Ishikawa (cell line): ENCODE results near the gene GRIP2.

Experiments
- CEBPB ChIP-seq: IDR thresholded peaks from 2 replicates; pipeline ENCODE4 v1.6.1; 2012
- CREB1 ChIP-seq: IDR thresholded peaks from 2 replicates; pipeline ENCODE4 v1.6.1; 2012; ENCODE audit warnings: low read depth
- EGR1 ChIP-seq: IDR thresholded peaks from 2 replicates; pipeline ENCODE4 v1.6.1; 2012
- EP300 ChIP-seq: IDR thresholded peaks from 2 replicates; pipeline ENCODE4 v1.6.1; 2012; ENCODE audit warnings: borderline replicate concordance
- FOXM1 ChIP-seq: IDR thresholded peaks from 2 replicates; pipeline ENCODE4 v1.6.1; 2012; ENCODE audit warnings: low read depth, borderline replicate concordance
- NFIC ChIP-seq: IDR thresholded peaks from 2 replicates; pipeline ENCODE4 v1.6.1; 2012
- RAD21 ChIP-seq: IDR thresholded peaks from 2 replicates; pipeline ENCODE4 v1.6.1; 2012; ENCODE audit warnings: low read depth
- TAF1 ChIP-seq: IDR thresholded peaks from 2 replicates; pipeline ENCODE4 v1.6.1; 2012; ENCODE audit warnings: low read depth, mild to moderate bottlenecking
- TCF12 ChIP-seq: IDR thresholded peaks from 2 replicates; pipeline ENCODE4 v1.6.1; 2012; ENCODE audit warnings: low read depth
- TEAD4 ChIP-seq: IDR thresholded peaks from 2 replicates; pipeline ENCODE4 v1.6.1; 2012
- YY1 ChIP-seq: IDR thresholded peaks from 2 replicates; pipeline ENCODE4 v1.6.1; 2012; ENCODE audit warnings: low read depth
- ZBTB7A ChIP-seq: IDR thresholded peaks from 2 replicates; pipeline ENCODE4 v1.6.1; 2012; ENCODE audit warnings: low read depth
- TF ChIP-seq, protein P1 (sequence below): IDR thresholded peaks from 2 replicates; pipeline ENCODE4 v1.6.1; 2012
- TF ChIP-seq, protein P2 (sequence below): IDR thresholded peaks from 2 replicates; pipeline ENCODE4 v1.6.1; 2012; ENCODE audit warnings: low read depth, mild to moderate bottlenecking
- TF ChIP-seq, protein P3 (sequence below): IDR thresholded peaks from 2 replicates; pipeline ENCODE4 v1.6.1; 2012

GRIP2 gene

DNA sequence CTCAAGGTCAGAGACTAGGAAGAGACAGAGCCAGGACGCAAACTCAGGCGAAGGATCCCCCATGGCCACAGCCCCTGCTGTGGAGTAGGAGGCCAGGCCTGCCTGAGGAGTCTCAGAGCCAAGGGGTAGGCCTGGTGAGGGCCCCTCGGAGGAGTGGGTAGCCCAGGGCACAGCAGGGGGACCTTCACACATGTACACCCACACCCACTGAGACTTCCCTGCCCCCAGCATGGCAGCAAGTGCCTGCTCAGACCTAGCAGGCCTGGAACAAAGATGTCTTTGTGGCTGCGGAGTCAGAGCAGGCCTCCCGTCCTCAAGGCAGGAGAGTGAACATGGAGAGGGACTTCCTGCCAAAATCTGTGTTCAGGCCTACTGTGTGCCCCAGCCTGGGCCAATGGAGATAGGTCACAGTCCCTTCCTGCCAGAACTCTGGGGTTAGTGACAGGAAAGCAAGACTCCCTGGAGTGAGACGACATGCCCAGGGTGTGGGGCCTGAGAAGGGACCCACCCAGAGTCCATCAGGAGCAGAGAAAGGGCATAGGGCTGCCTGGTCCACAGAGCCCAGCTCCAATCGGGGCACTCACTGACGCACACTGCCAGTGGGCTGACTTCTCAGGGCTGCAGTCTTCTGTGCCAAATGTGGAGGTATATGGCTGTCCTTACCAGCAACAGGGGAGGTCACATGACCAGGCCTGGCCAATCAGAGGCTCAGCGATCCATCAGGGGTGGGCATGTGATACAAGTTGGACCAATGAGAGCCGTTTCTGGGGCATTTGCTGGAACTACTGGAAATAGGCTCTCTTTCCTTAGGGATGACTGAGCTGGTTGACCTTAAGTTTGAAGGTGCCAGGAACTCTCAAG is 2.3 kb downstream of the GRIP2 start:
- TF ChIP-seq ZBTB7A: no peak
- TF ChIP-seq, protein P1, sequence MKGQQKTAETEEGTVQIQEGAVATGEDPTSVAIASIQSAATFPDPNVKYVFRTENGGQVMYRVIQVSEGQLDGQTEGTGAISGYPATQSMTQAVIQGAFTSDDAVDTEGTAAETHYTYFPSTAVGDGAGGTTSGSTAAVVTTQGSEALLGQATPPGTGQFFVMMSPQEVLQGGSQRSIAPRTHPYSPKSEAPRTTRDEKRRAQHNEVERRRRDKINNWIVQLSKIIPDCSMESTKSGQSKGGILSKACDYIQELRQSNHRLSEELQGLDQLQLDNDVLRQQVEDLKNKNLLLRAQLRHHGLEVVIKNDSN: peak; percentile 90

GRCh38 chr3:14536837-14537589 is 3.1 kb downstream of the GRIP2 start:
- TF ChIP-seq FOXM1: no peak
- TF ChIP-seq TAF1: no peak
- no peak for TF ChIP-seq CREB1
- no peak for TF ChIP-seq NFIC

DNA sequence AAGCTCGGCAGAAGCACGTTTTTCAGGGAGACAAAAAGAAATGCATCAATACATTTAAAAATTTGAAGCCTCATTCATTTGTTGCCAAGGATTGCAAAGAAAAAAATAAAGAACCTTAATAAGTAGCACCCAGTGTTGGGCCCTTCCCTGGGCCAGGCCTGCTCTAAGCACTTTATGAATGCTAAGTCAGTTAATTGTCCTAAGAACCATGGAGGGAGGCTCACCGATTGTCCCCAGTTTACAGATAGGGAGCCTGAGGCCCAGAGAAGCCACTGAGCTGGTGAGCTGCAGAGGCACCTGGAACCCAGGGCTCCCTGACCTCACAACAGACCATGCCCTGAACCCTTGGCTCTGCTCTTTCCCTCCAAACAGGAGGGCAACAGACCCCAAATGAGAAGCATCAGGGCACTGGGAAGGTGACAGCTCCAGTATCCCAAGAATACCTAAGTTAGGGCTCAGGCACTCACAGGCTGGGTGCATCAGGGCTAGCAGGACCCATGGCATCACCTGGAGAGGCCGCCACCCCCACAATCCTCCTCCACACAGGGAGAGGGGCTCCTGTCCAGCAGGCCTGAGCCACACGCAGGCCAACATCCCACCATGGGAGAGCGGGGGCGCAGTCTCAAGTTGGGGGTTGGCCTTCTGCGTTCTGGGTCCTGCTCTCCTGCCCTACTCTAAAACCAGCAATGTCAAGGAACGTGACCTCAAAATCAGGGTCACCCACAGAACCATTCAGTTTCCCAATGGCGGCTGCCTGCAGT is 3.9 kb downstream of the GRIP2 start:
- TF ChIP-seq CEBPB (no peak), TCF12 (no peak), NFIC (no peak), TEAD4 (no peak), RAD21 (no peak), YY1 (no peak), ZBTB7A (no peak), EP300 (no peak), CREB1 (no peak), TAF1 (no peak), EGR1 (no peak), FOXM1 (no peak)
- TF ChIP-seq, protein P2, sequence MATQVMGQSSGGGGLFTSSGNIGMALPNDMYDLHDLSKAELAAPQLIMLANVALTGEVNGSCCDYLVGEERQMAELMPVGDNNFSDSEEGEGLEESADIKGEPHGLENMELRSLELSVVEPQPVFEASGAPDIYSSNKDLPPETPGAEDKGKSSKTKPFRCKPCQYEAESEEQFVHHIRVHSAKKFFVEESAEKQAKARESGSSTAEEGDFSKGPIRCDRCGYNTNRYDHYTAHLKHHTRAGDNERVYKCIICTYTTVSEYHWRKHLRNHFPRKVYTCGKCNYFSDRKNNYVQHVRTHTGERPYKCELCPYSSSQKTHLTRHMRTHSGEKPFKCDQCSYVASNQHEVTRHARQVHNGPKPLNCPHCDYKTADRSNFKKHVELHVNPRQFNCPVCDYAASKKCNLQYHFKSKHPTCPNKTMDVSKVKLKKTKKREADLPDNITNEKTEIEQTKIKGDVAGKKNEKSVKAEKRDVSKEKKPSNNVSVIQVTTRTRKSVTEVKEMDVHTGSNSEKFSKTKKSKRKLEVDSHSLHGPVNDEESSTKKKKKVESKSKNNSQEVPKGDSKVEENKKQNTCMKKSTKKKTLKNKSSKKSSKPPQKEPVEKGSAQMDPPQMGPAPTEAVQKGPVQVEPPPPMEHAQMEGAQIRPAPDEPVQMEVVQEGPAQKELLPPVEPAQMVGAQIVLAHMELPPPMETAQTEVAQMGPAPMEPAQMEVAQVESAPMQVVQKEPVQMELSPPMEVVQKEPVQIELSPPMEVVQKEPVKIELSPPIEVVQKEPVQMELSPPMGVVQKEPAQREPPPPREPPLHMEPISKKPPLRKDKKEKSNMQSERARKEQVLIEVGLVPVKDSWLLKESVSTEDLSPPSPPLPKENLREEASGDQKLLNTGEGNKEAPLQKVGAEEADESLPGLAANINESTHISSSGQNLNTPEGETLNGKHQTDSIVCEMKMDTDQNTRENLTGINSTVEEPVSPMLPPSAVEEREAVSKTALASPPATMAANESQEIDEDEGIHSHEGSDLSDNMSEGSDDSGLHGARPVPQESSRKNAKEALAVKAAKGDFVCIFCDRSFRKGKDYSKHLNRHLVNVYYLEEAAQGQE: no peak
- TF ChIP-seq, protein P1: no peak
- TF ChIP-seq, protein P3, sequence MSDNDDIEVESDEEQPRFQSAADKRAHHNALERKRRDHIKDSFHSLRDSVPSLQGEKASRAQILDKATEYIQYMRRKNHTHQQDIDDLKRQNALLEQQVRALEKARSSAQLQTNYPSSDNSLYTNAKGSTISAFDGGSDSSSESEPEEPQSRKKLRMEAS: no peak

DNA sequence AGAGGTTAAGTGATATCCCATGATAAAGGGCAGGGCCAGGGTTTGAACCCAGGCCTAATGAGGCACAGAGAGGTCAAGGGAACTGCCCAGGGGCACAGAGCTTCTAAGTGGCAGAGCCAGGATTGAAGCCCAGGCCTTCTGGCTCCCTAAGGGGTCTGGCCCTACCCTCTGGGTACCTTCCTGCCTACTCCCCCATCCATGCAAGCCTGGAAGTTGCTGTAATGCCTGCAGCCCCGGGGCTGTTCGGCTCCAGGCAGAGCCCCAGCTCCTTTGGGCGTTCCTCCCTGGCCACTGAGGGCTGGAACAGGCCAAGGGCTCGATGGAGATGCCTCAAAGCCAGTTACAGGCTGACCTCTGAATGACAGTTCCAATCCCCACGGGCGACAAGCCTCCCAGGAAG is 4.5 kb downstream of the GRIP2 start:
- TF ChIP-seq CEBPB (no peak), TAF1 (no peak), CREB1 (no peak), ZBTB7A (no peak), EGR1 (no peak), EP300 (no peak), FOXM1 (no peak), NFIC (no peak), TEAD4 (no peak), TCF12 (no peak), RAD21 (no peak), YY1 (no peak)
- TF ChIP-seq, protein P1: no peak
- TF ChIP-seq, protein P2: no peak
- TF ChIP-seq, protein P3: no peak
